Ishikawa (cell line): ENCODE data around the gene GDF9.

Source experiments
- EP300 ChIP-seq: IDR thresholded peaks from 2 replicates; pipeline ENCODE4 v1.6.1; 2012; ENCODE audit warnings: borderline replicate concordance
- FOXM1 ChIP-seq: IDR thresholded peaks from 2 replicates; pipeline ENCODE4 v1.6.1; 2012; ENCODE audit warnings: low read depth, borderline replicate concordance
- TAF1 ChIP-seq: IDR thresholded peaks from 2 replicates; pipeline ENCODE4 v1.6.1; 2012; ENCODE audit warnings: low read depth, mild to moderate bottlenecking
- TF ChIP-seq, protein P1 (sequence below): IDR thresholded peaks from 2 replicates; pipeline ENCODE4 v1.6.1; 2012

DNA sequence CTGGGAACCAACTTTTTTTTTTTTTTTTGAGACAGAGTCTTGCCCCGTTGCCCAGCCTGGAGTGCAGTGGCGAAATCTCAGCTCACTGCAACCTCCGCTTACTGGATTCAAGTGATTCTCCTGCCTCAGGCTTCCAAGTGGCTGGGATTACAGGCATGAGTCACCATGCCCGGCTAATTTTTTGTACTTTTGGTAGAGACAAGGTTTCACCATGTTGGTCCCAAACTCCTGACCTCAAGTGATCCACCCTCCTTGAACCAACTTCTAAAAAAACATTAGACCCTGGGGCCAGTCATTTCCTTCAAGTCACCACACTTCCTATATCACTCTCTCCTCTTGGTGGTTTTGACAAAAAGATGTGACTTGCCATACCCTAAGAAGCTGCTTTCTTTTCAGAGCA is 25.0 kb downstream of the GDF9 start:
- TF ChIP-seq, protein P1, sequence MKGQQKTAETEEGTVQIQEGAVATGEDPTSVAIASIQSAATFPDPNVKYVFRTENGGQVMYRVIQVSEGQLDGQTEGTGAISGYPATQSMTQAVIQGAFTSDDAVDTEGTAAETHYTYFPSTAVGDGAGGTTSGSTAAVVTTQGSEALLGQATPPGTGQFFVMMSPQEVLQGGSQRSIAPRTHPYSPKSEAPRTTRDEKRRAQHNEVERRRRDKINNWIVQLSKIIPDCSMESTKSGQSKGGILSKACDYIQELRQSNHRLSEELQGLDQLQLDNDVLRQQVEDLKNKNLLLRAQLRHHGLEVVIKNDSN = no peak
- no peak for TF ChIP-seq TAF1
- TF ChIP-seq EP300 = no peak
- no peak for TF ChIP-seq FOXM1
